Duodenal mucosa (tissue), 2 donors: ENCODE results near the gene GFRA1.

Source experiments
- H3K27ac ChIP-seq: one replicate; pipeline ENCODE4 v1.7.0; 2013; ENCODE audit warnings: low read depth, low read length
- H3K27me3 ChIP-seq, 2 donors: one replicate each; pipeline ENCODE4 v1.7.0; 2013; ENCODE audit warnings: low read length in 2 of 2, control low read depth in 1 of 2; ENCODE audit not compliant: insufficient read depth in 2 of 2, control insufficient read depth in 1 of 2
- H3K36me3 ChIP-seq, 2 donors: one replicate each; pipeline ENCODE4 v1.7.0; 2013; ENCODE audit warnings: low read length in 2 of 2, control low read depth in 1 of 2; ENCODE audit not compliant: insufficient read depth in 2 of 2, control insufficient read depth in 1 of 2
- H3K4me1 ChIP-seq, 2 donors: one replicate each; pipeline ENCODE4 v1.7.0; 2013; ENCODE audit warnings: low read length in 2 of 2, control low read depth in 1 of 2; ENCODE audit not compliant: insufficient read depth in 2 of 2, control insufficient read depth in 1 of 2
- H3K4me3 ChIP-seq, 2 donors: one replicate each; pipeline ENCODE4 v1.7.0; 2013; ENCODE audit warnings: low read length in 2 of 2, low read depth in 1 of 2
- H3K9ac ChIP-seq, 2 donors: one replicate each; pipeline ENCODE4 v1.7.0; 2013; ENCODE audit warnings: low read length in 2 of 2, low read depth in 1 of 2
- H3K9me3 ChIP-seq, 2 donors: one replicate each; pipeline ENCODE4 v1.7.0; 2013; ENCODE audit warnings: low read length in 2 of 2, control low read depth in 1 of 2; ENCODE audit not compliant: control insufficient read depth in 1 of 2

GFRA1 gene

DNA sequence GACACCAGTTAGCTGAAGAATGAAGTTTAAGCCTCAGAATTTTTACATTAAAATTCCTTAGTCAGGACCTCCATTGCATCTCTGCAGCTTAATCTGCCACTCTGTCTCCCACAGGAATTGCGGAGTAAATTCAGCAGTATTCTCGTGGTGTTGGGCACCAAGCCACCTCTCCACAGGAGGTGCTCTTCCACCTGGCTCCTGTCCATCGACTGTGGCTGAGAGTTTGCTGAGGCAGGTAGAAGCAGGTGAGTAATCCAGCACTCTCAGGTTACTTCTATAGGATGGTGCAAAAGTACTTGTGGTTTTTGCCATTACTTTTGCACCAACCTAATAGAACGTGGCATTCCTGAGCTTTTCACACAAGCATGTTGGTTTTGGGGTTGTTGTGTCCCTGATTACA lies 134.1 kb downstream of the GFRA1 start:
- Histone ChIP-seq H3K9ac (no peak overlapping the region), H3K4me1 (no peaks in the 10 kb centered on the region), H3K27me3 (no peaks in the 10 kb centered on the region), H3K27ac (no peak overlapping the region), H3K9me3 (no peaks in the 10 kb centered on the region), H3K36me3 (no peaks in the 10 kb centered on the region), H3K4me3 (no peak overlapping the region)

DNA sequence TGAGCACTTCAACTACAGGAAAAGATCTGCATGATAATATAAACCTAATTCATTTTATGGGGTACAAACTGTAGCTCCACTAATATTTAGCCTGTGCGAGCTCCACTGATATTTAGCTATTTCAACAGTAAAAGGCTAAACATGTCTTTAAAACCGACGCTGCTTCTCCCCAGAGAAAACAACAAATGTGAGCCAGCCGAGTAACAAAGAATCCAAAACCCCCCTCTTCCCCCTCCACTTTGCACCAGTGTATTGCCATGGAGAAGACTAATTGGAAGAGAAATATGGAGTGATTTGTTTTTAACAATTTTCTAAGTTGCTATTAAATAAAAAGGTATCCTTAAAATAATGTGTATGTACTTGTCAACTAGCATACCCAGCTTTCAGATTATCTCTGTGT lies 136.7 kb downstream of the GFRA1 start:
- Histone ChIP-seq H3K9ac (no peak overlapping the region), H3K4me3 (no peak overlapping the region), H3K27me3 (no peaks in the 10 kb centered on the region)

DNA sequence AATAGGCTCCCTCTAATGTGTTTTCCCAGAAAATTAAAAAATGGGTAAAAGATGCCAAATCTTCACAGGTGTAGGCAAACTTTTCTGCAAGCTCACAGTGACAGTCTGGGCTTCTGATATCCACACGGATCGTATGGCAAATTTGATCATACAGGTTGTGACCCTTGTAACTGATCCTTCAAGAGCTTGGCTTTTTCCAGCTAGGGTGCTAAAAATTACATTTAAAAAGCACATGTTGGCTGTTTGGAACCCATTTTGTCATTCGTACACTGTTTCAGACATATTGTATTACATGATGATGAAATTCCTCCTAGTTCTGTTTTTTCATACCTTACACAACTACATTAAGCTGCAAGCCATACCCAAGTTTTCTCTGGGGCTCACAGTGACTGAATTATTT lies 138.7 kb downstream of the GFRA1 start:
- no peaks in the 10 kb centered on the region for H3K27me3 ChIP-seq
- H3K4me1 ChIP-seq: no peaks in the 10 kb centered on the region
- H3K27ac ChIP-seq: no peak overlapping the region
- no peak overlapping the region for H3K9ac ChIP-seq
- no peak overlapping the region for H3K4me3 ChIP-seq
- no peaks in the 10 kb centered on the region for H3K36me3 ChIP-seq
- H3K9me3 ChIP-seq: no peaks in the 10 kb centered on the region

More for the DNA sequence above, 136.7 kb downstream of the GFRA1 start:
- Histone ChIP-seq H3K36me3 (no peaks in the 10 kb centered on the region), H3K27ac (no peak overlapping the region), H3K4me1 (no peaks in the 10 kb centered on the region), H3K9me3 (no peaks in the 10 kb centered on the region)

DNA sequence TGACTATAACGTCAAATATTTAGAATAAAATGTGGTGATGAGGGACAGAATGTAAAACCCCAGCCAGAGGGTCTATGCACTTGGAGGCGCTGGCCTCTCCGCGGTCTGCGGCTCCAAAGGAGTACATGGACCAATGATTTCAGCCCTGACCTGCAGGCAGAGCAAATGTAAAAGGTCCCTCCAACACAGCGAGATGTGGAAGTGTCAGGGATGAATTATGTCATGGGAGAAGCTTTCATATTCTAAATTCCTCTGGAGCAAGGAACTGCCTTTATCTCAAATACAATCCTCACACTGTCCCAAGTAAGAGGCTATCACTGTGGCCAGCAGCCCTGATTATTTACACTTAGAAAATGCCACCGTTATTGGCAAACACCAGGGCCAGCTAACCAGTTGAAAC lies 139.4 kb downstream of the GFRA1 start:
- Histone ChIP-seq H3K4me1 (no peaks in the 10 kb centered on the region), H3K9me3 (no peaks in the 10 kb centered on the region), H3K4me3 (no peak overlapping the region), H3K27ac (no peak overlapping the region), H3K36me3 (no peaks in the 10 kb centered on the region), H3K27me3 (no peaks in the 10 kb centered on the region), H3K9ac (no peak overlapping the region)

DNA sequence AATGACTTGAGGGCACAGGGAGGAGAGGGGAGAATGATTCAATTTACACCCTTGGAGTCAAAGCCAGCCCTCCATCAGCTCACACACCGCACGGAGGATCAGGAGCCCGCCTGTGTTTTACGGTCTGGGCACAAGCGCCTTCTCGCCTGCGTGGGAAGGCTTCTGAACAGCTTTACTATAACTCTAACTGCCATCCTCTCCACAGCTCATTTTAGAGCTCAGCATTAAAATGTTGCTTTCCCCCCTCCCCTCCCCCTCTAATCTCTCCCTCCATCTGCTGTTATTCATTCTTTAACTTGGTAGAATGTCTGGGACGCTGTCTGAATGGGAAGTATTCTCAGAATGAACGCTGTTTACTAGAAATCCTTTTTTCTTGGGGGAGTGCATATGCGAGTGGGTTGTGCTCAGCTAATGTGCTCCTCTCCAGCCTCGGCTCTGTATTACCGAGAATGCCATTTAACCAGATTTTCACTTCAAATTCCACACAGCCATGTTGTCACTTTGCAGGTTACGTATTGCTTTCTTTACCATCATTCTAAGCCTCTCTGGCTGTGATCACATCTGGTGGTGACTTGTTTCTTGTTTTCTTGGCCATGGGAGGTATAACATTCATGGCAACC lies 140.1 kb downstream of the GFRA1 start:
- no peaks in the 10 kb centered on the region for H3K9me3 ChIP-seq
- no peaks in the 10 kb centered on the region for H3K4me1 ChIP-seq
- no peak overlapping the region for H3K4me3 ChIP-seq
- no peaks in the 10 kb centered on the region for H3K27me3 ChIP-seq
- no peak overlapping the region for H3K9ac ChIP-seq
- H3K36me3 ChIP-seq: no peaks in the 10 kb centered on the region
- no peak overlapping the region for H3K27ac ChIP-seq

DNA sequence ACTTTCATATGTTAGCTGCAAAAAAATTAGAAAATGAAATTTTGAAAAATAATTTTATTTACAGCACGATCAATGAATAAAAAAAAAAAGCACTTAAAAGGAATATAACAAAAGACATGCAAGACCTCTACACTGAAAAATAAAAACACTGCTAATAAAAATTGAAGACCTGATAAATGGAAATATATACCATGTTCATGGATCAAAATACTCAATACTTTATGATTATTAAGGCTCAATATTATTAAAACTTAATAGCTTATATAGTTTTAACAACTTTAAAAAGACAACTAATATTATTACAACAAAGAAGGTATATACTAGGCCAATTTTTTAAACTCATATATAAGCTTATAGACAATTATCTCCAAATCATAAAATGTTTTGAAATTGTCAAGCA lies 143.0 kb downstream of the GFRA1 start:
- H3K36me3 ChIP-seq: no peaks in the 10 kb centered on the region

DNA sequence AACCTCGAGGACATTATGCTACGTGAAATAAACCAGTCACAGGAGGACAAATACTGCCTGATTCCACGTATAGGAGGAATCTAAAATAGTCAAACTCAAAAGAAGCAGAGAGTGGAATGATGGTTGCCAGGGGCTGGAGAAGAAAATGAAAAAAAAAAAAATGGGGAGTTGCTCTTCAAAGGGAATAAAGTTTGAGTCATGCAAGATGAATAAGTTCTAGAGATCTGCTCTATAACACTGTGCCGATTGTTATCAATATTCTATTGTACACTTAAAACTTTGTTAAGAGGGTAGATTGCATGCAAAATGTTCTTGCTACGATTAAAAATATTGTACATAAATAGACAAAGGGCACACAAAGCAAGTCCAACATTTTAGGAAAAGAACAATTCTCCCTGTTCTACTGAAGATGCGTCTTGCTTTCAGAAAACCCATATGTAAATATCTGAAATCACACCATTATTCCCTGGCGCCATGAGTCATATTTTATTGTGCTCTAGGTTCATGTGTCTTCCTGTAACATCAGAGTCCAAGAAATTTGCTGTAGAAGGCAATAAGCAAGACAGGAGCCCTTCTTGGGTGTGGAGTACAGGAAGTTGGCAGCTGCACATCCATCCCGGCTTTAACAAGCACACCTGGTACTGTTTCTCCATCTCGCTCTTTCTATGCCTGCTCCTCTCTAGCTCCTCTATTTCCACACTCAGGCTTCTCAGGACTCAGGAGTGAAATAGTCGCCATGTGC lies 145.9 kb downstream of the GFRA1 start:
- no peaks in the 10 kb centered on the region for H3K9me3 ChIP-seq
- no peak overlapping the region for H3K27ac ChIP-seq
- no peaks in the 10 kb centered on the region for H3K36me3 ChIP-seq
- H3K4me1 ChIP-seq: no peaks in the 10 kb centered on the region
- no peaks in the 10 kb centered on the region for H3K27me3 ChIP-seq
- H3K4me3 ChIP-seq: no peak overlapping the region
- H3K9ac ChIP-seq: no peak overlapping the region

More for the DNA sequence above, 143.0 kb downstream of the GFRA1 start:
- no peak overlapping the region for H3K27ac ChIP-seq
- H3K9ac ChIP-seq: no peak overlapping the region
- no peaks in the 10 kb centered on the region for H3K4me1 ChIP-seq
- no peaks in the 10 kb centered on the region for H3K27me3 ChIP-seq
- no peak overlapping the region for H3K4me3 ChIP-seq
- H3K9me3 ChIP-seq: no peaks in the 10 kb centered on the region

DNA sequence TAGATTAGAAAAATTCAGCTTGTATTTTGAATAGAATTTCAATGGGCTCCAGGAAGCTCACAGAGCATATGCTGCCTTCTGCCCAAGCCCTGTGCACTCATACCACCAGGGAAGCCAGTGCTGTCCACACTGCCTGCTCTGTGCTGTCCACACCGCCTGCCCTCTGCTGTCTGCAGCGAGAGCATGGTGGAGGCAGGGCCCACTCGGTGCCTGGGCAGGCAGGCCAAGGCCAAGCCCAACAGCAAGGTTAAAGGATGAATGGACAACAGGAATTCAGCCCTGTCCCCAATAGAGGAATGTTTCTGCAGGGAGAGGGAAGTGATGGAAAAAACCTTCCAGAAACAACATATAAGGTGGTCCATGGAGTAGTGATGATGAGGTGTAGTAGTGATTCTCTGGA lies 146.8 kb downstream of the GFRA1 start:
- no peak overlapping the region for H3K27ac ChIP-seq
- H3K27me3 ChIP-seq: no peaks in the 10 kb centered on the region
- H3K9ac ChIP-seq: no peak overlapping the region
- H3K9me3 ChIP-seq: no peaks in the 10 kb centered on the region
- no peaks in the 10 kb centered on the region for H3K4me1 ChIP-seq
- H3K4me3 ChIP-seq: no peak overlapping the region
- H3K36me3 ChIP-seq: no peaks in the 10 kb centered on the region

DNA sequence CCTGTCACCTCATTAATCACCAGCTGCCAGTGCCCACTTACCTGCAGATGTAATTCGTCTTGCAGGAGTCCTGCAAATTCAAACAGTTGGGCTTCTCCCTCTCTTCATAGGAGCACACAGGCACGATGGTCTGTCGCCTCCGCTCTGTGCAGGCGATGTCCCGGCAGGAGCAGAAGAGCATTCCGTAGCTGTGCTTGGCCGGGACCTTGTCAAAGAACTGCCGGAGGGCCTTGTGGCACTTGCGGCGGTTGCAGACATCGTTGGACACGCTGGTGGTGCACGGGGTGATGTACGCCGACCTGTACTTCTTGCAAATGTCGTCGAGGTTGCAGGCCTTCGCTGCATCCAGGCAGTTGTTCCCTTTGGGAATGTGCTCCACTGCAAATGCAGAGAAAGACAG lies 147.8 kb downstream of the GFRA1 start:
- no peak overlapping the region for H3K4me3 ChIP-seq
- no peak overlapping the region for H3K9ac ChIP-seq
- H3K27ac ChIP-seq: no peak overlapping the region
- no peaks in the 10 kb centered on the region for H3K4me1 ChIP-seq
- no peaks in the 10 kb centered on the region for H3K27me3 ChIP-seq
- H3K36me3 ChIP-seq: no peaks in the 10 kb centered on the region
- no peaks in the 10 kb centered on the region for H3K9me3 ChIP-seq

DNA sequence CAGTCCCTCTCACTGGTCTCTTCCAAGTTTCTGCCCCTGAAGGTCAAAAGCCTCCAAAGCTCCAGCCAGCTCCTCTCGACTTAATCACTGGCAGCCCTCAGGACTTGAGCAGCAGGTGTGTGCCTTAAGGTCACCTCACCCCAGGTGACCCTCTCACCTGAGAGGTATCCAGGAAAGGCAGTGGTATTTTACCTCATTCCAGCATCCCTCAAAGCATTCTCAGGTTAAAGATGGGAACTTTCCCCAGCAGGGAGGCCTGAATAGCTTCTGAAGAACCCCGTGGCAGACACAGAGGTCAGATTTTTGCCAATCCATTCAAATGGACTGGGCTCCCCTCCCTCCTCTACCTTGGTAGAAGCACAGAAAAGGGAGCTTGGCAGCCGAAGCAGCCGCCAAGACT lies 148.2 kb downstream of the GFRA1 start:
- H3K36me3 ChIP-seq: no peaks in the 10 kb centered on the region
- H3K9me3 ChIP-seq: no peaks in the 10 kb centered on the region
- no peaks in the 10 kb centered on the region for H3K27me3 ChIP-seq
- no peak overlapping the region for H3K9ac ChIP-seq
- H3K4me1 ChIP-seq: no peaks in the 10 kb centered on the region
- H3K27ac ChIP-seq: no peak overlapping the region
- no peak overlapping the region for H3K4me3 ChIP-seq
